HPDE6-E6E7 (cell line): Measurements from ENCODE around the gene NTHL1.
"Not testable (repeated sequence)": the region's sequence is repeated elsewhere in the genome, so short reads cannot be mapped to it uniquely, and the experiment has no call there.

Experiments used
- DNase-seq: peaks from one replicate; pipeline ENCODE4 v3.0.0; 2011; ENCODE audit warnings: missing footprints; ENCODE audit errors: extremely low spot score

The NTHL1 gene

GRCh38 chr16:2029350-2029749 lies 18.3 kb downstream of the NTHL1 start:
- no peak for DNase-seq

GRCh38 chr16:2028620-2029220 lies 18.9 kb downstream of the NTHL1 start:
- no peak for DNase-seq

GRCh38 chr16:2028146-2028545 lies 19.5 kb downstream of the NTHL1 start:
- DNase-seq, result no peak

DNA sequence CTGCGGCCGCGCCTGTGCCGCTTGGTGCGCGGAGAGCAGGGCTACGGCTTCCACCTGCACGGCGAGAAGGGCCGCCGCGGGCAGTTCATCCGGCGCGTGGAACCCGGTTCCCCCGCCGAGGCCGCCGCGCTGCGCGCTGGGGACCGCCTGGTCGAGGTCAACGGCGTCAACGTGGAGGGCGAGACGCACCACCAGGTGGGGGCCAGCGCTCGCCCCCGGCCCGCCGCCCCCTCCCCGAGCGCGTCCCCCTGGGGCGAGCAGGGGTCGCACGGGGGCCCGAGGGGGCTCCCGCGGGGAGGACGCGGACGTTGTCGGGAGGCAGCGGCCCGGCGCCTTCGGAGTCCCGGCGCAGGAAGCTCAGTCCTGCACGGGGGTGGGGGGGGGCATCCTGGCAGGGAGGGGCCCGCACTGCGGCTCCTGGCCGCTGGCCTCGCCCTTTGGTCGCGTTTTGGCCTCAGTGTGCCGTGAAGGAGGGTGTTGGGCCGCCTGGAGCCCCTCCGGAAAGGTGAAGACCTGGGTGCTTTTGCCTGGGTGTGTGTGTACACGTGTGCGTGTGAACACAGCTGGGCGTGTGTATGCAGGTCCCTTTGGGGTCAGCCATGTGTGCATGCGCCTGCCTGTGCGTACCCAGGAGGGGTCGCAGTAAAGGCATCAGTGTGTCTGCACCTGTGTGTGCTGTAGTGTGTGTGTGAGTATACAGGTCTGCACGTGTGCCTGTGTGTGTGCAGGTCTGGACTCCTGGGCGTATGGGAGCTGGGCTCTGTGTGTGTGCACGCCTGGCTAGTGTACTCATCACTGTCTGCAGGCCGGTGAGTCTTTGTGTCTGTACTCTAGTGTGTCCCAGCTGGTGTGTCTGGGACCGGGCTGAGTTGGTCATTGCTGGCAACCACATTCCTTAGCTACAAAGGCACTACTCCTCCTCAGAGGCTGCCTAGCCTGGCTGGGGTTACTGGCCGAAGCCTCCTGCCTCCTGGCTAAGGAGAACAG lies 20.3 kb downstream of the NTHL1 start:
- DNase-seq, result no peak

DNA sequence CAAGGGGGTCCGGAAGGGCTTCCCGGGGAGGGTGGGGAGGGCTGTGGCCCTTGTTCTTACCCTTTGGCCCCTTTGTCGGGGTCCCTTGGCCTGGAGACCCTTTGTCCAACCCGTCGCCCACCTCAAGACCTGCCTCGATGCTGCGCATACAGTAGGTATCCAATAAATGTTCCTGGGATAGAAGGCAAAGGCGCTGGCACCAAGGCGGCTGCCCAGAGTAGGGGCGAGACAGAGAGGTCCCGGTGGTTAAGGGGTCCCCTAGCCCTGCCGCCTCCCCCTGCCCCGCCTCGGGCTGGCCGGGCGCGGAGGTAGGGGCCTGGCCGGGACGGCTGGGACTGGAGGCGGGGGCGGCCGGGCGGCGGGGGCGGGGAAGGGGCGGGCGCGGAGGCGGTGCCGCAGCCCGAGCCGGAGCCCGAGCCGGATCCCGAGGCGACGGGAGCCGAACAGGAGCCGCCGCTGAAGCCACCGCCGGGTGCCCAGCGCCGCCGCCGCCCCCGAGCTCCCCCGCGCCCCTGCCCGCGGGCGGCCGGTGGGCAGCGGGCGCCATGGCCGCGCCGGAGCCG lies 21.1 kb downstream of the NTHL1 start, which contains the start of gene NHERF2:
Gene NHERF2, plus strand, starts transcription at position 442 of the 563 bp plus-strand sequence. Its CDS starts 104 bp downstream, at position 546.
- DNase-seq, result peak; percentile 45

DNA sequence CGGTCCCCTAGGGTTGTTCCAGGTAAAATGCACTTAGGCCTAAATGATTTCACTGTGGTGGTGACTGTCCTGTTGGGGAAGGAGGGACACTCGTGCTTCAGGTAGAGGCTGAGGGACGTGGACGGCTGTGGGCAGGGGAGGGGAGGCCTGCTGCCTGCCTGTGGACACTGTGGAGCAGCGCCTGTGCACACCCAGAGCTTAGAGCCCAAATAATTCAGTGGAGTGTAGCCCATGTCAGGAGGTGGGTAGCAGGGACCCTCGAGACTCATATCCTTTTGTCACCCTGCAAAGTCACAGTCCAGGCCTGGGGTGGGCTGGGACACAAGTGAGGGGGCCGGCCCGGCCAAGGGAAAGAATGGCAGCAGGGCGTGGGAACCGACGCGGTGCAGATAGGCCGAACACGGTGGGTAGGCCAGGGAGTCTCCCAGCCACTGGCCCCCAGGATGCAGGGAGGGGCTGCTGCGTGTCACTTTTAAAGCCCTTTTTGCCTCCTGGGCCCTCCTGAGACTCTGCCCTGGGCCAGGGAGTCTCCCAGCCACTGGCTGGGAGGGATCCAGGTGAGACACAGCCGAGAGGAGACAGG lies 21.7 kb downstream of the NTHL1 start:
- no peak for DNase-seq

DNA sequence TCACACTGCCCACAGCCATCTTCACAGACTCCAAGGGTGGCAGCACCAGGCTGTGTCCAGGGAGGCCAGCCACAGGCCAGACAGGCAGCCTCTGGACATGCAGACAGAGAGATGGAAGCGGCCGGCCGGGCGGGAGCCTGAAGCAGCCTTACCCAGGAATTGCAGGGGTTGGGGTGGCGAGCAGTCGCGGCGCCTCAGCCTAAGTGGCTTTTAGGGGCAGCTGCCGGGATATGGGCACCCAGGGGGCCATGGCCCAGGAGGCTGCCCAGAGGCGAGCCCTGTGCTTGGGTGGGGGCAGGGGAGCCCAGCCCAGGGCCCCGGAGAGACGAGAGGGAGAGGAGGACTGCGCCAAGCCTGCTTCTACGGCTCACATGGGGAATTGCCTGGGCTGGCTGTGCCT lies 22.4 kb downstream of the NTHL1 start:
- DNase-seq, result no peak

DNA sequence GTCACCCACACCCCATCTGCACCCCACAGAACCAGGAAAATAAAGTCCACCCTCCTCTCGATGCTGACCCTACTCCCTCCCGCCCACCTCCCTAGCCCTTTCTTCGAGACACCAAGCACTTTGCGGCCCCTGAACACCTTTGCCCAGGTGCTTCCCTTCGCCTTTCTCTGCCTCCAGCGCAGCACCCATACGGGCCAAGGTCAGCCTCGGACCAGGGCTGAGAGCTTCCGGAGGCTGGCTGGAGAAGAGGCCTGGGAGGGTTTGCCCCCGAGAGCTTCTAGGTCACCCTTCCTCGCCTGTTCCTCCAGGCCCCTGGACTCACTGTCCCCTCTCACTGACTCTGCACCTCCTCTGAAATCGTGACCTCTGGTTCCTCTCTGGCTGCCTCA lies 23.6 kb downstream of the NTHL1 start:
- no peak for DNase-seq

- peak; percentile 79 for DNase-seq
Observed at GRCh38 chr16:2023092-2024031, 24.3 kb downstream of the NTHL1 start.

- DNase-seq, result peak; percentile 38
Observed at GRCh38 chr16:2022723-2023091, 24.9 kb downstream of the NTHL1 start.

DNA sequence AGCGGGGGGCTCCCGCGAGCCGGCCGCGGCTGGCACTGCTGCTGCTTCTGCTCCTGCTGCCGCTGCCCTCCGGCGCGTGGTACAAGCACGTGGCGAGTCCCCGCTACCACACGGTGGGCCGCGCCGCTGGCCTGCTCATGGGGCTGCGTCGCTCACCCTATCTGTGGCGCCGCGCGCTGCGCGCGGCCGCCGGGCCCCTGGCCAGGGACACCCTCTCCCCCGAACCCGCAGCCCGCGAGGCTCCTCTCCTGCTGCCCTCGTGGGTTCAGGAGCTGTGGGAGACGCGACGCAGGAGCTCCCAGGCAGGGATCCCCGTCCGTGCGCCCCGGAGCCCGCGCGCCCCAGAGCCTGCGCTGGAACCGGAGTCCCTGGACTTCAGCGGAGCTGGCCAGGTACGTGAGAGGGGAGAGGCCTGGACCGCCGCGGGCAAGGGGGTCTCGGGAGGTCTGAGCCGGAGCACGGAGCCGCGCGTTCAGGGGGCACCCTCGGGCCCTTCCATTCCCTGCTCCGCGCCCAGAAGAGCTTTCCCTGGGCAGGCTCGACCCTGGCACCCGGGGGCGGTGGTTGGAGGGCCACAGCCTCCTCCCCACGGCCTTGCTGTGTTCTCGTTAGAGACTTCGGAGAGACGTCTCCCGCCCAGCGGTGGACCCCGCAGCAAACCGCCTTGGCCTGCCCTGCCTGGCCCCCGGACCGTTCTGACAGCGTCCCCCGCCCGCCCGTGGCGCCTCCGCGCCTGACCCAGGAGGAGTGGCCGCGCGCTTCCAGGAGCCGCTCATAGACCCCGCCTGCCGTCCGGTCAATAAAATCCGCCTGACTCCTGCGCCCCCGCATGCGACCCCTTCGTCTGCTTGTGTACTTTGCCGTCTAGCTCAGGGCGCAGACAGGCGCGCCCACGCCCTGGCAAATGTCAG lies 27.5 kb downstream of the NTHL1 start:
- DNase-seq, result no peak

DNA sequence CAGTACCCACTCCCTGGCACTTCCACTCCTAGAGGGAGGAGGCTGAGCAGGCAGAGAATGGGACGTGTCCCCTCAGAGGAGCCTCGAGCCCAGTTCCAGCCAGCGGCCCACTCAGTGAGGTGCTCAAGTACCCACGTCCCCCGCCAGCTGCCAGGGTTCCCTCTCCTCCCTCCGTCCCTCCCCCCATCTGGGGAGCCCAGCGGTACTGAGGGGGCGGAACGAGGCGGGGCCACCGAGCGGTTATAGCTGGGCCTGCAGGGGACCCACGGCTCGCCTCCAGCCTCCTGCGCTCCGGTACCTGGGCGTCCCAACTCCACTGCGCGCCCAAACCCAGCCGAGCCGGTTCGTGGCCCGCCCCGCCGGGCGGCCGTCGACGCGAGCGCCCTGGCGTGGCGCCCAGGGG lies 28.1 kb downstream of the NTHL1 start, which contains the start of gene NPW:
Gene NPW, plus strand, starts transcription at position 268 of the 403 bp plus-strand sequence.
- no peak for DNase-seq

DNA sequence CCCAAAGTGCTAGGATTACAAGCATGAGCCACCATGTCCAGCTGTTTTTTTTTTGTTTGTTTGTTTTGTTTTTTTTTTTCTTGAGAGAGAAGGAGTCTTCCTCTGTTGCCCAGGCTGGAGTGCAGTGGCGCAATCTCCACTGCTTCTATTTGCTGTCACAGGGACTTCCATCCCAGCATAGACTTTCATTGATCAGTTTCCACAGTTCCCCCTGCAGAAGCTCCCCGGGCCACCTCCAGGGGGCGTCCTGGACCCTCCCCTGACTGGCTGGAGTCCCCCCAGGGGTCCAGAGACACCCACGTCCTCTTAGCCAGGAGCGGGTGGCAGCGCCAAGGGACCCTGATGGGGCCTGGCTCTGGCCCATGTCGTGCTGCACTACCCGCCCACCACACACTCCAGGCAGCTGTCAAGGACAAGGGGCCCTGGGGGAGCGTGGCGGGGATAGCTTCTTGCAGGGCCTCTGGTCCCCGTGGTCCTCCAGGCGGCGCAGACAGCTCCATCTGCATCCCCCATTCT lies 31.2 kb downstream of the NTHL1 start:
- no peak for DNase-seq

- DNase-seq, result no peak
Observed at GRCh38 chr16:2015947-2016208, 31.8 kb downstream of the NTHL1 start.

DNA sequence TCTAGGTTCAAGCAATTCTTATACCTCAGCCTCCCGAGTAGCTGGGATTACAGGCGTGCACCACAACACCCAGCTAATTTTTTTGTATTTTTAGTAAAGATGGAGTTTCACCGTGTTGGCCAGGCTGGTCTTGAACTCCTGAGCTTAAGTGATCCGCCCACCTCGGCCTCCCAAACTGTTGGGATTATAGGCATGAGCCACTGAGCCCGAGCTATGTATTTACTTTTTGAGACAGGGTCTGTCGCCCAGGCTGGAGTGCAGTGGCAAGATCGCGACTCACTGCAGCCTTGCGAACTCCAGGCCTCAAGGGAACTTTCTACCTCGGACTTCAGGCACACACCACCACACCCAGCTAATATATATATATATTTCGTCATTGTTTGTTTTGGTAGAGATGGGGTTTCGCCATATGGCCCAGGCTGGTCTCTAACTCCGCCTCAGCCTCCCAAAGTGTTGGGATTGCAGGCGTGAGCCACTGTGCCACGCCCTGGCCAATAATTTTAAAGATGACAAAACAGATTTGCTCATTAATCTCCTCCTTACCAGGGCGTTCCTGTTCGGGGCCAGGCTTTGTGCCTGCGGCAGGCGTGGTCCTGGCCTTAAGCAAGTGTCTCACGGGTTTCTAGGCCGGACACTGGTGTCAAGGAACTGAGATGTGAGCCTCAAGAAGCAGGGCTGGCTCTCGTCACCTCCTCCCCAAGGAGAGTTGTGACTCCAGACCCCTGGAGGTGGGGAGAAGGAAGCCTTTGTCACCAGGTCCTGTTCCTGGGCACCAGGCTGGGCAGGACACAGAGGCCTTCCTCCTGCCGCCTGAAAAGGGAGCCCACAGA lies 32.3 kb downstream of the NTHL1 start:
- peak; percentile 66 for DNase-seq

GRCh38 chr16:2013527-2013926 lies 34.1 kb downstream of the NTHL1 start:
- DNase-seq, result no peak

DNA sequence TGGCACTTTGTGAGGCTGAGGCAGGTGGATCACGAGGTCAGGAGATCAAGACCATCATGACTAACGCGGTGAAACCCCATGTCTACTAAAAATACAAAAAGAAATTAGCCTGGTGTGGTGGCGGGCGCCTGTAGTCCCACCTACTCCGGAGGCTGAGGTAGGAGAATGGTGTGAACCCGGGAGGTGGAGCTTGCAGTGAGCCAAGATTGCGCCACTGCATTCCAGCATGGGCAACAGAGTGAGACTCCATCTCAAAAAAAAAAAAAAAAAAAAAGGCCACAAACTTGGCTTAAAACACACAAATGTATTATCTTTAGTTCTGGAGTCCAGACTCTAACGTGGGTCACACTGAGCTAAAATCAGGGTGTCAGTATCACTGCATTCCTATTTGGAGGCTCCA lies 35.9 kb downstream of the NTHL1 start:
- DNase-seq, result not testable (repeated sequence)

DNA sequence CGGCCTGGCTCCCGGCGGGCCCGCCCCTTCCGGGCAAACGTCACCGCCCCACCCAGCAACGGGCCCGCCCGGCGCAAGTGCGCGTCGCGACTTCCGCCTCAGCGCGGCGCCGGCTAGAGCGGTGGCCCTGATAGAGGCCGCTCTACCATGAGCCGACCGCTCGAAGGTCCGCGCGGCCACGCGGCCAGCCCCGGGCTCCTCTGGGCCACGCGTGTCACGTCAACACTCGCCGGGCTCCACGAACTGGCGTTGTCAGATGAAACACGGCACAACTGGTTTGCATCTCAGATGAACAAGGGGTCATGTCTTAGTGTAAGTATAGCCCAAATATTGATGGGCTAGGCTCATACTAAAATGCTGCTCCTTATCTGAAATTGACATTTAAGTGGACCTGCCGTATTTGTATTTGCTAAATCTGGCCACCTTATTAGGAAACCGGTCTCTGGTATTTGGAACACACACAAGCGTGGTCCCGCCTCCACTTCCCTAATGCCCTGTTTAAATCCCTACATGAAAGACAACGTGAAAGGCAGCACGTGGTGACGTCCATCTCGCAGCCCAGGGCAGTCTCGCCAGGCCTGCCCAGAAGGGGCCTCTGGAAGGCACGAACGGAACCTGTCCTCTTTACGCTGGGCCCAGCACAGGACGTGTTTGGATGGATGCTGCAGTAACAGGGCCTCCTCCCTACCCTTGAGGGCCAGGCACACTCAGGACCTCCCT lies 37.7 kb downstream of the NTHL1 start, which contains the start of gene ZNF598:
Gene ZNF598, minus strand, starts transcription at position 31 of the 720 bp plus-strand sequence.
- DNase-seq, result no peak
